Measurements from ENCODE around the gene FBXL7.

FBXL7 gene

DNA sequence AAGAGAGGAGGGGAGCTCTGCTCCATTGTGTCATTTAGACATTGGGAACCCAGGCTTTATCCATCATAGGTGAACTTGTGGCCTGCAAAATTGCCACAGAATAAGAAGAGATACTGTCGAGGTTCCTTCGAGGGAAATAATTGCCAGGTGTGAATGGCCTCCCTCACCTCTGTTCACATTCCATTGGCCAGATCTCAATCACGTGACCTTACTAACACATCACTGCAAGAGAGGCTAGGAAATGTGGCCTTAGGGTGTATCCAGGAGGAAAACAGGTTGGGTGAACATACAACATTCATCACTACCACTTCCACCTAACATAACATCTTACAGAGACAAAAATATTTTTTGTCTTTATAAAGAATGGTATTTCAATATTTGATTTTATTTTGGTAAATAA is 182.1 kb downstream of the FBXL7 start:
- DNase-seq, result no peak

DNA sequence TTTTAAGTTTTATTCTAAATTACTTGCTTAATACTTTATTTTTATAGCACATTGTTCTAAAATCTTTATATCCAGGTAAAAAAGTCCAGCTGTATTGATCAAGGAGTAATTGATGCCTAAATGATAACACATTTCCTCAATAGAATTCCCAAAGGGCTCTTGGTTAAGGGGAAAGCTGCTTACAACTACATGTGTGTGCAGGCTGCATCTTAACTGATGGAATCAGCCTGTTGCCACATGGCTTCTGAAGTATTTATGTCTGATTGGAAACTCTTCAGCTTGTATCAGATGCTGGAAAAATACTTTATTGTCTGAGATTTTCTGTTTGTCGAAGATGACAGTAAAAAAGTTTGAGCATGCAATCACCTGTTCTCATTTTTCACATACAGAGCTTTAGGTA is 182.6 kb downstream of the FBXL7 start:
- DNase-seq, result no peak

DNA sequence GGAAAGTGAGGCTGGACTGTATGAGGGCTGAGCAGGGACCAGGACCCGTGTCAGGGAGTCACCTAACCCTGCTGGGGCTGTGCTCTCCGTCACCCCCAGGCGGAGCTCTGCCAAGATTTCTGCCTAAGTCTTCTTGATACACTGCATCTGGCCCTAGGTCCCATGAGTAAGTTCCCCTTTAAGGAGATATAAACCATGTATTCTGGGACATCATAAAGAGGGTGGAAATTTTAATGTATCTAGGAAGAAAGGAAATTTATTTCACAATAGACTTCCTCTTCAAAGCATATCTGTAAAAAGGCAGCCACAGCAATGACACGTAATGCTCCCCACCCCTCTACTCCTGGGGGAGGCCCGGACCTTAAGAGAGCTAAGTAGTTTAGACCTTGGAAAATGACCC is 183.4 kb downstream of the FBXL7 start:
- DNase-seq, result no peak

DNA sequence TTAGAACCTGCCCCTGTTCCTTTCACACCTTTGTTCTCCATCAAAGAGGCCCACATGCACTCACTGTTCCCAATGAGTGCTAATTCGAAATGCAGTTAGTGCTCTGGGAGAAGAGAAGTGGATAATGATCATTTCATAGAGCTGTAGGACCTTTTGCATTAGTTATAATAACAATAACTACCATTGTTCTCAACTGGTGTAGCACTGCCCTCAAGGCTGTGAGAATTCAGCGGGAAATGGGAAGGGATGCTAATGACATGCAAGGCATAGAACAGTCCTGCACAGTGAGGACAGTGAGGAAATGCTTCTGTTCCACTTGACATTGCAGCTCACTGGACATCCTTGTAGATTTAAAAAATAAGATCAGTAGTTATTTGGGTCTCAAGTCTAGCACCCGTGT is 187.4 kb downstream of the FBXL7 start:
- DNase-seq, result no peak

DNA sequence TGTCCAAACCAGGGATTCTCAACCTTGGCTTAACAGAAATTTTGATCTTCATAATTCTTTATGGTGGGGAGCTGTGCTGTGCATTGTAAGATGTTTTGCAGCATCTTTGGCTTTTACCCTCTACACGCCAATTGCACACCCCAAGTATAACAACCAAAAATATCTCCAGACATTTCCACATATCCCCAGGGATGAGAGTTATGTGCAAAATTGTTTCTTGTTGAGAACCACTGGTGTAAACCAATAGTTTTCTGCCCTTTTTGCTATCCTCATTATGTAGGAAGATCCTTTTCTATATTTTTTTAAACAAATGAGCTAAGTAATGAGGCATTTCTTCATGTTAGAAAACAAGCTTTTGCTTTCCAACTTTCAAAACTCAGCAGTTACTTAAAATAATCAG is 189.9 kb downstream of the FBXL7 start:
- DNase-seq, result no peak

DNA sequence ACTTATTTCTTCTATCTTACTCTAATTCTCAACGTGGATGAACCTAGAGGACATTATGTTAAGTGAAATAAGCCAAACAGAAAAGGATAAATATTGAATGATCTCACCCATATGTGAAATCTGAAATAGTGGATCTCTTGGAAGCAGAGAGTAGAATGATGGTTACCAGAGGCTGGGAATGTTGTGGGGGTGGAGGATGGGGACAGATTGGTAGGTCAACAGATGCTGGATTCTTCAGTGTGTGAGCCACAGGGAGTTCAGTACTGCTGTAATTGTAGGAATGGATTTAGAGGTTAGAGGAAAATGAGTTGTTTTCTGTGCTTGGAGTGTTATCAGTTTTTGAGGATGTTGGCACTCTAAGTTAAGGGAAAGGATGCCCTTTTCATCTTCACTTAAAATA is 190.6 kb downstream of the FBXL7 start:
- no peak for DNase-seq

DNA sequence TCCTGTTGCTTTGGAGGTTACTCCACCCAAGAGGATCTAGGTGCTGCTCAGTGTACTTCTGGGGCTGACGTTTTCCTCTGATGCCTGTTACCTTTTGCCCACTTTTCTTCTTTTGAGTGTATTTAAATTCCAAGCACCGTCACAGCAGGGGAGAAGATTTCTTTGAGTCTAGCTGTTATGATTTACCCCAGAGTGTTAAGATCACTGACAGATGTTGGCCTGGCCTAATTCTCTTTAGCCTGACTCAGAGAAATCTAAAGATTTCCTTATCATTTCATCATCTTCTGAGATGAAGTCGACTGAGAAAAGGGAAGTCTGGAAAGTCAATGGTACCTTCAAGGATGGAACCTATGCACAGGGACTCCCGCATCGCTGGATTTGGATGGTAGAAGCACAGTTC is 191.5 kb downstream of the FBXL7 start:
- no peak for DNase-seq

DNA sequence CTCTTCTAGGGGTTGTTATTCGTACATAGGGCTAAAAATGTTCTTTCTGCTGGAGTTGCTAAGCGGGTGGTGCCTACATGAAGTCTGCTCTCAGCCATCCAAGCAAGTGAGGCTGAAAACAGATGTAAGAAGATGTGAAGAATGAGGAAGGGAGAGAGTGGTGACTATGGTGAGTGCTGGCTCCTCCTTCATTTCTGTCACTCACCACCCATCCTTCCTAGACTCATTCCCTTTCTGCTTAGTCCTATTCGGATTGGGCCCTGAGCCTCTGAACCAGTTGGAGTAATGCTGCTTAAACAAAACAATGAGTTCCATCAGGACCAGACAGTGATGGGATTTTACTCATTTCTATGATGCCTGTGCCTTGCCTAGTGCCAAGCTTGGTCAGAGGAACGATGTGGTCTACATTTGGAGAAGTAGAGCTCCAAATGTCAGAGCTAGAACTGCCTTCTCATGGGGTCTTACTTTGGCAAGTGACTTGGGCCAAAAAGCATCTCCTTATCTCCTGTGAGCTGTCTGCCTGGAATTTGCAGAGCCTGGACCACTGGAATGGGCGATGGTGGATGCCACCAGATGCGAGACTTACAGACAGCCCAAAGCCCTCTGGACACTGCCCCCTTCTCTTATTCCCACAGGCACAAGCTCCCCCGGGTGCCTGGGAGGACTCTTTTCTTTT is 192.9 kb downstream of the FBXL7 start:
- no peak for DNase-seq

DNA sequence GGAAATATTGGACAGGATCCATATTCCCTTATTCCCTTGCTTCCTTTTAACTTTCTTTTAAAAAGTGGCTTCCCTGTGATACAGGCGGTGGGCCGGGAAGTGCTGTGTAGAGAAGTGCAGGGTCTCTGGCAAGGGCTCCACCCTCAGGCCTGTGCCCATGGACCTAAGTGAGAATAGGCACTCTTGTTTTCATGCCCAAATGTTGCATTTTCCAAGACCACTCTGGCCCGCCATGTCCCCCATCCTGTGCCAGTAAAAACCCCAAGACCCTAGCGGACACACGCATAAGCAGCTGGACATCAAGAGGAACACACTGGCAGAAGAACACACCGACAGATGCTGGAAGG is 193.4 kb downstream of the FBXL7 start:
- DNase-seq, result no peak

DNA sequence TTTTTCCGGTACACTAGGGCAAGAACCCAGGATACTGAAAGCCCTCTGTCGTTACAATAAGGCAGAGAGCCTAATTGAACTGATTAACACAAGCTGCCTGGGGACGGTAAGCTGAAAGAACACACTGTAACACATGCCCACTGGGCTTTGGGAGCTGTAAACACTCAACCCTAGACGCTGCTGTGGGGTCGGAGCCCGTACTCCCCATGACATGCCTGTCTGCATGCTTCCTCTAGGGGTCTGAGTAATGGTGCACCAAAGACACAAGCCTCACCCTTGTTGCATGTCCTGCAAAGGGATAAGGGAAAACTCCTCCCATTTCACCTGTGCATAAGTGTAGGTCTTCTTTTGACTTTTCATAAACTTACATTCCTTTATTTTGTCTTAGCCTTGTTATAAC is 194.0 kb downstream of the FBXL7 start:
- no peak for DNase-seq

DNA sequence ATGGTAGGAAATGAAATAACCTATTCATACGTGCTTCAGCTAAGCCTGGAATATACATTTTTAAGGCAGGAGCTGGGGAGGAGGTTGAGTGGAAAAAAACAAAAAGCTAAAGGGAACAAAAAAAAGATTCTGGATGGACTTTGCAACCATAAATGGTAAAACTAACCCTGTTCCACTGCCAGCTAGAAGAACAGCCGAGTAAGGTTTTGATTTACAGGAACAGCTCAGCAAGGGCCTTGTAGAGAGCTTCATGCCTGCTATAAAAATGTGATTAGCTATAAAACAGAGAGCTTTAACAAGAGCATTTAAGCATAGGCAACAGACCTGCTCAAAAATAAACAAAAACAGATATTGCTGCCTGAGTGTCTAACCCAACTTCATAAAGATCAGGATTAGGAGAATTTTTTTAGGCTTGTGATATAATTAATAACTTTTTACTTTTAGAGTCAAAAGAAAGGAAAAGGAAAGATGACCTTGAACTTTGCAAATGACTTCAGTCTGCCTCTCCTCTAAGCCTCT is 194.8 kb downstream of the FBXL7 start:
- no peak for DNase-seq

DNA sequence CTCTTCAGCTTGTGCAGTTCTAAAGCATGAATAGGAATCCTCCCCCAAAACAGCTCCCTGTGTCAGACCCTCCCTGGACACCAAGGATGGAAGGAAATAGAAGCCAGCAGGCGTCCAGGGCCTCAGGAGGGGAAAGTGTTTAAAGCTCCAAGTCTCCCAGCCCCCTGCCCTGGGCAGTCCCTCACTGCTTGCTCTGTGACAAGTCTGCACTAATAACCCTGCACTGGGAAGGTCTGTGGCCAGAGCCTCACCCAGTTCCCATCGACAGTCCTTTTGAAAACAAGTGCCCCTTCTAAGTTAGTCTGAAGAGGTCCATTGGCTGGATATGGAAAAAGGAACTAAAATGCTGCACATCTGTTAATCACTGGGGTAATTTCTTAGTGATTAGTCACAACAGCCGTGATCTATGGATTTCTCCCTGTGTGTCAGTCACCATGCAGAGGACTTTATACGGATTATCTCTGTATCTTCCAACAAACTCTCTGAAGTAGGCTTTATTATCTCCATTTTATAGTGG is 195.3 kb downstream of the FBXL7 start:
- DNase-seq, result no peak

DNA sequence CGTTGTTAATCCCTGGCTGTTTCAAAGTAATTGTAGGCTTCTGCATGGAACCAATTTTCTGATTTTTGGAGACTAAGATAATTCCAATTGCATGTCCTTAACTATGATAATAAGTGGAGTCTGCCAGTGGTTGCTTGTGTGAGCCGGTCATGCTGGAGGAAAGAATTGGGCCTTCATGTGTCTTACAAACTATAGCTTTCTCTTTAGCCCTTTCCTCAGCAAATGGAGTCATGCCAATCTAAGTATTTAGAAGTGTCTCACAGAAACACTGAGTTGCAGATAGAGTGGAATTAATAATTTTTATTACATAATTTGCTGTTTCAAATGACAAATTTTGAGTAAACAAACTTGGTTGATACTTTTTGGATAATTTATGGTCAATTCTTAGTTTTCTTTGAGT is 200.4 kb downstream of the FBXL7 start:
- DNase-seq, result no peak

DNA sequence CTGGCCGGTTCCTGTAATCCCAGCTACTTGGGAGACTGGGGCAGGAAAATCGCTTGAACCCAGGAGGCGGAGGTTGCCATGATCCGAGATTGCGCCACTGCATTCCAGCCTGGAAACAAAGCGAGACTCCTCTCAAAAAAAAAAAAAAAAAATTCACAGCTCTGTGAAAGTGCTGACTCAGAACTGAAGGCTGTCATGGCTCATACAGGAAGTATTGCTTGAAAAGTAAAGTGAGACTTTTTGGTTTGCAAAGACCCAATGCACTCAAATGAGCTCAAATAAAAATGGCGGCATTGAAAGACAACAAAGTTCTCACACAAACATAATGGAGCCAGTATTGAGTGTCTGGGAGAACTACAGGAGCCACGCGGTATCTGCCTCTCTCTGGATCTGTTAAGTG is 202.1 kb downstream of the FBXL7 start:
- no peak for DNase-seq

DNA sequence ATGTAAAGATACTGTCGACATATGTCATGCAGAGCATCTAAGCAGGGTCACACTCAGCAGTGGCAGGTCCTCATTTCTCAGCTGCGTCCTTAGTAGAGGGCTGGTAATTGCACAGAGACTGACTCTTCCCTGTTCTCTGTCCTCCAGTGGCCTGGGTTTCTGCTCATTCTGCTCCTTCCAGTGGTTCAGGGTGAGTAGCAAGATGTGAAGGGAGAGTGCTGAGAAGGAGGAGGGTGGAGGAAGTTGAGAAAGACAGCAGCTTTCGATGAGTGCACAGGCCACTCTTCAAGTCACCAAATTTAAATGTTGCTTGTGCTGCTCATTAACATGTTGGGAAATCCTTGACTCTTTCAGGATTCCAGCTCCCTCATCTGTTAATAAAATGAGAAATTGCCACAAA is 203.9 kb downstream of the FBXL7 start:
- DNase-seq, result no peak

DNA sequence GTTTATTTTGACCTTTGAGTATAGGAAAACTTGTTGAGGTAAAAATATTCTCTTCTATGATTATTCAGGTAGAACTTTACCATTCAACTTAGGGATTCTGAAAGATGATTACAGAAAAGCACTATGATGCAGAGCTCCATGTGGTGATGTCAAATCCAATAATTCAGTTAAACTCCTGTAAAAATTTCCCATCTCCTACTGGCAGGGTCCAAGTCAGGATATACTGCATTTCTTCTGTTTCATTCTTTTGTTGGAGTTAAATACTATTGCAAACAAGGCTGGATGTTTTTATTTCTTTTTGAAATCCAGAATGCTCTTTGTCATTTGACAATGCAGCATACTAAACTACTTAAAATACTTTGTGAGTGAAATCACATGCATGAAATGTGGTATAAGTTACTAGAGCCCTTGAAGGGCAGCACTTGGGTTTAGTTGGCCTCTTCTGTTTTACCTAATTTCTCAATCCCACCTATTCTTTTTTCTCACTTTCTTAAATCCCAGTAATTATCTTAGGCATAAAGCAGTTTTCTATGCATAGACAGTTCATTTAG is 204.5 kb downstream of the FBXL7 start:
- no peak for DNase-seq

DNA sequence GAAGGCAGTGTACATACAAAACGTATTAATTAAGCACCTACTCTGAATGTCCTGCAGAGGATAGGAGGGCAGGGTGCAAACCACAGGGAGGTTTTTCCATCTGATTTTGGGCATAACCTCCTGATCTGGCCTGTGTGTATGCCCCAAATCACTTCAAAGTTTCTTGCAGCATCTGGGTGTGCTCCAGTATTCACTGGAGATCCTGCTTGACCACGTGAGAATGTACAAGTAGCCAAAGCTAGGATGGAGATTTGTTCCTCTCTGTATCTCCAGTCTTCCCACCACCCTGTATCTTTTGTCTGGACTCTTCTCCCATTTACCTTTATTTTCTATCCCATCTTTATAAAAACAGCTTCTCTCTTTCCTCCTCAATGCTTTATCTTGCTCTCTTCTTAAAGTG is 207.7 kb downstream of the FBXL7 start:
- no peak for DNase-seq

DNA sequence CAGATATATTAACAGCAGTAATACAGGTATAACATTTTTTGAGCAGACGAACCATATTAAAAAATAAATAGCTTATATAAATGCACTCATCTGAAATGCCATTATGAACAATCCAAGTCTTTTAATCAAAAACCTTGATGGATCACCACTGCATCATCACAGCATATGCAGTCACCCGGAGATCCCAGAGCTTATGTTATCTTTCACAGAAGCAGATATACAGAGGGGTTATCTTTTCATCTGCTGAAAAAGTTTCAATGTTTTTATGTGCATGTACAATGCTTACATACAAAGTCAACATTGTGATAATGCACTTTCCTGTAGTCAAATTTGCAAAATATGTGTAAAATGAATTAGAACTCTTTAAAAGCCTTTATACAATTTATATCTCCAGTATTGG is 211.9 kb downstream of the FBXL7 start:
- DNase-seq, result no peak

DNA sequence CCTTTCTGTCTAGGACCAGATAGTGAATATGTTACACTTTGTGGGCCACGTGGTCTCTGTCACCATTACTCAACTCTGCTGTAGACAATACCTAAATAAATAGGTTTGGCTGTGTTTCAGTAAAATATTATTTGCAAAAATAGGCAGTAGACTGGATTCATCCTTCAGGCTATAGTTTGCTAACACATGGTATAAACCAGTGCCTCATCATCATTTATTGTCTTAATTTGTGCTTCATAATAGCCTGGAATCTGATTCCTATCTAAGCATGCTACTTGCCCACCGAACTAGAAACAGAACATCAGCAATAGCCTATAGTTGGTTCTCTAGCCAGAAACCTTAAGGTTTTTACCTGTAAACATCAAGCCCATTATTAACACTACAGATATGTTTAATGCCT is 215.6 kb downstream of the FBXL7 start:
- no peak for DNase-seq

DNA sequence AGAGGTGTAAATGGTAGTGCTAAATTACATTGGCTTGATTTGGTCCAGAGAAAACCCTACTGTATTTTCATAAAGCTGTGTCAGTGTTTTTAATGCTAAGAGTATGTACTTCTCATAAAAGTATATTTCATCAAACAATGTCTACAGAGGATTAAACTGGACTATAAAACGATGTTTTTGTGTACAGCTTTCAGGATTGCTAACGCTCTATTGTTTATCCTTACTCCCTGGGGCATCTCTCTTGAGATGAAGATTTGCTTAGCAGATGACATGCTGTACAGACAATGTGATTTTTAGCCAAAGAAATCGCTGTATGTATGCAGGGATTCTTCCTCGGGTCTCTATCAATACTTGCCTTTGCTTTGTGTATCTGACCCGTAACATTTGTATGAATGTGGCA is 216.0 kb downstream of the FBXL7 start:
- DNase-seq, result no peak

DNA sequence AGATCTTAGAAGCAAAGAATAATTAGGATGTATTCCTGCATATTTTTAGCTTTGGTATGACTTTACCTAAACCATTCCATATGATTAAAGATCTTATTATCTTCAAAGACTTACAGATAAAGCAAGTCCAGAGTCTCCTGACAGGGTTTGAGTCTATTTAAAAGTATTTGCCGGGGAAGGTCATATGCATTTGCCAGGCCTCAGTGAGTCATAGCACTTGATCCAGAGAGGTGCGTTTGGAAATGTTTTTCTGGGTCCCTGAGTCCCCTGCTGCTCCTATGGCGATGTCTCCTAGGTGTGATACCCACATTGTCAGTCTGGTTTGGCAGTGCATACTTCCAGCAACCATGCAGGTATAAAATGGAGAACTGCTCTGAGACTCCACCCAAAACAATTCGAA is 217.0 kb downstream of the FBXL7 start:
- DNase-seq, result no peak

DNA sequence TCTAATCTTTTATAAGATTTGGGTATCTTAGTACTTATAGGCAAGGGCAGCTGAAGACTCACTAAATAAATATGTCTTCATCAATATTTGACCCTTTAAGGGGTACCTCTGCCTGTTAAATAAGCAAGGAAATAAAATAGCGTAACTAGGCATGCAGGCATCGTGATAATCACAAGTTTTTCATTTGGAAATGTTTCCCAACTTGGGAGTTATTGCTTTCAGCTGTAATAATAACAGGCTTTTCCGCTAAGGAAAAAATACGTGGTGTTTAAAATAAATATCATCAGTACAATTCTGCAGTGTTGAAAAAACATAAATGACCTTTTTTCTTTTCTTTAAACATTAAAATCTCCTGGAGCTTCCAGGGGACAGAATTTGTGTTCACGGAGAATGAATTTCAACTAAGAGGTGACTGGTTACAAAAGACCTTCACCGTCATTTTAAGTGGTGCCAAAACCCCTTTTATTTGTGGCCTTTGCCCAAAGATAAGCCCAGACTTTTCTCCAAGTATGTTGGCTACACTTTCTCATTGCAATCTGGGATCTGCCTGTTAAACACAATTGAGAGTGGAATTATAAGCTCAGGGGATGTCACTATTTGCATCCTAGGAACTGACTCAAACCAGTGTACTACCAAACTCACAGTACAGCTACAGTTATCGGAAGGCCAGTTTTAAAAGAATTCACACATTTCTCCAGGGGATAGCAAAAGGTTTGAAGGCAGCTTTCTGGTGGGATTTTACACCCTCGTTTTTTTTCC is 218.6 kb downstream of the FBXL7 start:
- DNase-seq, result no peak

DNA sequence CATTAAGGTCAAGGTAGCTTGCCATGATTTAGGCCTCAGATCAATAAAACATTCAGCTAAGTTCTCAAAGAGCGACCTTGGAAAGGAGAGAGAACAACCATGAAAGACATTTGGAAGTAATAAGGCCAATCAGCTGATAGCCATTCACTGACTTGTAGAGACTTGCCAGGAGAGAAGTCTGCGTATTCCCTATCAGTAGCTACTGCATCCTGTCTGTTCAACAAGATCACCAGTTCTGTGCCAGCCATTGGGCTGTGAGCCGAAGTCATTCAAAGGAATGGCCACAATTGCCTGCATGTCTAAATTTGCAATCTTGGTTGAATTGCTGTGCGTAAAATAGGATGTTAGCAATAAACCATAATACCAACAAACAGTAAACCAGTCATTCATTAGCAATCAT is 219.8 kb downstream of the FBXL7 start:
- no peak for DNase-seq

DNA sequence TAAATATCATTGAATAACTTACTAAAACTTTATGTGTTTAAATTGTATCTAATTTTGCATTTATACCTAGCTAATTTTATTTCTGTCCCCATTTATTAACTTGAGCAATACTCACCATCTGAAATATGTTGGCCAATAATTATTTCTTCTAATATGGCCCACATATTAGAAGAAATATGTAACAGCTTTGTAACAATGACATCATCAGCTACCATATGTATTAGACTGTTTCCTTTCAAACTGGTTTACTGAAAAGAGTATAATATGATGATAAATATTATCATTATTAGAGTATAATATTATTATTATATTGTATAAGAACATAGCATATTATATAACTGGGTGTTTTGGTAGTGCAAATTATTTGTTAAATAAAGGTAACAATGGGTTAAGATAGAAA is 220.5 kb downstream of the FBXL7 start:
- no peak for DNase-seq
